Activated T-helper 1 cell treated with anti-CD3 and anti-CD28 coated beads, Interleukin-2, amount 50 U/mL, for 16 hours (primary cell): ENCODE data around the gene TUFM.

ENCODE experiments used
- DNase-seq, 2 donors: peaks; one replicate each; pipeline ENCODE4 v3.0.0-alpha.2; 2020; ENCODE audit warnings: low read depth in 1 of 2, low spot score in 1 of 2

The TUFM gene

DNA sequence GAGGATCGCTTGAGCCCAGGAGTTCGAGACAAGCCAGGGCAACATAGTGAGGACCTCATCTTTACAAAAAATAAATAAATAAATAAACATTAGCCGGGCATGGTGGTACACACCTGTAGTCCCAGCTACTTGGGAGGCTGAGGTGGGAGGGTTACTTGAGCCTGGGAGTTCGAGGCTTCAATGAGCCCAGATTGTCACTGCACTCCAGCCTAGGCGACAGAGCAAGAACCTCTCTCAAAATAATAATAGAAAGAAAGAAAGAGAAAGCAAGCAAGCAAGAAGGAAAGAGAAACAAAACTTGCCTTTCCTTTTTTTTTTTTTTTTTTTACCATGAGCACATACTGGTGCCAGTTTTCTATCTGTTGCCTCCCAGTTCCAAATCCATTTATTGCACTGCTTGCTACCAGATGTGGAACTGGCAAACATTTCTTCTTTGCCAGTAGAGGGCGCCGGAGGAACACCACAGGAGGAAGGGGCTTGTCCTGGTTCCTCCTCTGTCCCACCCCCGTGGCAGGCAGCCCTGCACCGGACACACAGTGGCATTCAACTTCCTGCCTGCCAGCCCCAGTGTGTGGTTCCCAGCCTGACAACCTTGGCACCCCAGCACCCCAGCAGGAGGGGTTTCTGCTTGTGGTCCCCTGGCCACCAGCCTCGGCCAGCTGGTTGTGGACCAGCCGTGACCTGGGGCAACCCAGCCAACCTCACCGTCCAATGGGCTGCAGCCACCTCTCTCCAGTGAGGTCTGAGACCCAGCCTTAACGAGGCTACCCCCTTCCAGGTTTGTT is 43.7 kb downstream of the TUFM start:
- DNase-seq: peak; percentile 41 to 49
